ENCODE data around the gene ZNF862.
A peak's percentile ranks its signal among the peaks of the same experiment; 100 is the strongest.

The ZNF862 gene

GRCh38 chr7:149855361-149856305, 17.5 kb downstream of the ZNF862 start:
- TF ChIP-seq CTCF (conservative IDR thresholded peaks at IDR 0.05; ENCODE audit: low read depth), result no peak
- peak overlapping the region; percentile 8; the same call in 1 of the 2 replicates for H3K27ac ChIP-seq
- ChIA-PET CTCF (no interaction called here), POLR2A (ENCODE audit: low non-redundant PET) (no interaction called here)
- DNase-seq (ENCODE audit: low spot score), result peak; percentile 25

GRCh38 chr7:149856583-149856982, 18.4 kb downstream of the ZNF862 start:
- no peak for DNase-seq (ENCODE audit: low spot score)
- no peak overlapping the region for H3K27ac ChIP-seq
- TF ChIP-seq CTCF (conservative IDR thresholded peaks at IDR 0.05; ENCODE audit: low read depth), result no peak
- ChIA-PET POLR2A (ENCODE audit: low non-redundant PET) (no interaction called here), CTCF (no interaction called here)

- CTCF ChIA-PET, result no interaction called here
- no peak overlapping the region for H3K27ac ChIP-seq
- no peak for TF ChIP-seq CTCF (conservative IDR thresholded peaks at IDR 0.05; ENCODE audit: low read depth)
- DNase-seq (ENCODE audit: low spot score), result no peak
- POLR2A ChIA-PET (ENCODE audit: low non-redundant PET), result interaction anchor here (0.6 kb wide), 1 partner anchor 13 kb away, joined by 6 read pairs; no protein-coding TSS in a partner anchor
Measured at GRCh38 chr7:149859369-149859768, 21.2 kb downstream of the ZNF862 start.

- CTCF ChIA-PET, result no interaction called here
- POLR2A ChIA-PET (ENCODE audit: low non-redundant PET), result interaction anchor here (0.6 kb wide), 1 partner anchor 12 kb away, joined by 6 read pairs; no protein-coding TSS in a partner anchor
- H3K27ac ChIP-seq, result no peak overlapping the region
- DNase-seq (ENCODE audit: low spot score), result no peak
- TF ChIP-seq CTCF (conservative IDR thresholded peaks at IDR 0.05; ENCODE audit: low read depth), result no peak
Measured at GRCh38 chr7:149859876-149860275, 21.7 kb downstream of the ZNF862 start.

- CTCF ChIA-PET, result no interaction called here
- POLR2A ChIA-PET (ENCODE audit: low non-redundant PET), result no interaction called here
- no peak for DNase-seq (ENCODE audit: low spot score)
- no peak; the same call in 1 of the 2 replicates for TF ChIP-seq CTCF (conservative IDR thresholded peaks at IDR 0.05; ENCODE audit: low read depth)
- H3K27ac ChIP-seq, result no peak overlapping the region
Measured at GRCh38 chr7:149860821-149861727, 22.9 kb downstream of the ZNF862 start.

GRCh38 chr7:149861728-149862045, 23.5 kb downstream of the ZNF862 start:
- ChIA-PET CTCF (no interaction called here), POLR2A (ENCODE audit: low non-redundant PET) (no interaction called here)
- no peak for DNase-seq (ENCODE audit: low spot score)
- H3K27ac ChIP-seq, result no peak overlapping the region
- no peak for TF ChIP-seq CTCF (conservative IDR thresholded peaks at IDR 0.05; ENCODE audit: low read depth)

All from RWPE1 (cell line).